Mesodermal cell (in vitro differentiated cells): ENCODE data around the gene LARP1.
A peak's percentile ranks its signal among the peaks of the same experiment; 100 is the strongest.

Source experiments
- H3K27ac ChIP-seq: 2 replicates; pipeline ENCODE4 v1.7.0; 2013; ENCODE audit warnings: mild to moderate bottlenecking, low read depth, low read length, moderate library complexity; ENCODE audit not compliant: severe bottlenecking
- H3K36me3 ChIP-seq: 2 replicates; pipeline ENCODE4 v1.7.1; 2013; ENCODE audit warnings: mild to moderate bottlenecking, low read length, moderate library complexity; ENCODE audit not compliant: control insufficient read depth, insufficient read depth
- H3K4me1 ChIP-seq: one replicate; pipeline ENCODE4 v1.7.1; 2013; ENCODE audit warnings: mild to moderate bottlenecking, low read length; ENCODE audit not compliant: insufficient read depth, control insufficient read depth, poor library complexity, severe bottlenecking
- H3K4me3 ChIP-seq: 2 replicates; pipeline ENCODE4 v1.7.0; 2013; ENCODE audit warnings: low read length, control low read depth, mild to moderate bottlenecking; ENCODE audit not compliant: insufficient read depth, poor library complexity, severe bottlenecking; ENCODE audit errors: extremely low read depth
- H3K9me3 ChIP-seq: 2 replicates; pipeline ENCODE4 v1.7.1; 2013; ENCODE audit warnings: mild to moderate bottlenecking, low read length, moderate library complexity; ENCODE audit not compliant: control insufficient read depth
- WGBS, 2 experiments: methylation state at CpG; one replicate each; pipeline ENCODE4 v1.1.5; 2013; ENCODE audit warnings: missing lambda C conversion rate in 2 of 2; ENCODE audit not compliant: insufficient coverage in 2 of 2; 5-methylcytosine and 5-hydroxymethylcytosine counted together

The LARP1 gene

GRCh38 chr5:154793599-154794524 is 38.7 kb downstream of the LARP1 start:
- H3K36me3 ChIP-seq: peaks cover 68% of the 10 kb centered on the region
- no peaks in the 10 kb centered on the region for H3K9me3 ChIP-seq
- H3K27ac ChIP-seq: peak overlapping the region; percentile 97
- peaks cover 29% of the 10 kb centered on the region for H3K4me1 ChIP-seq
- WGBS, 2 experiments: 94 to 97% methylated on average over 20 to 23 of the region's 32 CpGs
- no peak overlapping the region for H3K4me3 ChIP-seq

GRCh38 chr5:154794525-154795234 is 39.5 kb downstream of the LARP1 start:
- 77 to 83% methylated on average over 5 to 6 of the region's 7 CpGs for WGBS, 2 experiments
- H3K4me3 ChIP-seq: no peak overlapping the region
- peak overlapping the region; percentile 97 for H3K27ac ChIP-seq
- peaks cover 76% of the 10 kb centered on the region for H3K36me3 ChIP-seq
- H3K9me3 ChIP-seq: no peaks in the 10 kb centered on the region
- peaks cover 29% of the 10 kb centered on the region for H3K4me1 ChIP-seq

- Histone ChIP-seq H3K9me3 (no peaks in the 10 kb centered on the region), H3K36me3 (peaks cover 77% of the 10 kb centered on the region), H3K4me1 (peaks cover 29% of the 10 kb centered on the region), H3K27ac (peak overlapping the region; percentile 97), H3K4me3 (no peak overlapping the region)
- WGBS, 2 experiments: 100% methylated on average over 2 of the region's 3 CpGs; no CpG with 5 or more reads in 1 of the 2 experiments
Measured at GRCh38 chr5:154795235-154795596, 40.0 kb downstream of the LARP1 start.

GRCh38 chr5:154797762-154798161 is 42.6 kb downstream of the LARP1 start:
- Histone ChIP-seq H3K4me1 (peaks cover 29% of the 10 kb centered on the region), H3K27ac (no peak overlapping the region), H3K4me3 (no peak overlapping the region), H3K36me3 (peaks cover 78% of the 10 kb centered on the region), H3K9me3 (no peaks in the 10 kb centered on the region)
- WGBS, 2 experiments: 93 to 100% methylated on average over 1 of the region's 4 CpGs

GRCh38 chr5:154800582-154800981 is 45.4 kb downstream of the LARP1 start:
- Histone ChIP-seq H3K27ac (no peak overlapping the region), H3K36me3 (peaks cover 90% of the 10 kb centered on the region), H3K4me1 (peaks cover 4% of the 10 kb centered on the region), H3K9me3 (no peaks in the 10 kb centered on the region), H3K4me3 (no peak overlapping the region)

GRCh38 chr5:154801083-154801482 is 45.9 kb downstream of the LARP1 start:
- 97% methylated on average over 3 of the region's 3 CpGs; no CpG with 5 or more reads in 1 of the 2 experiments for WGBS, 2 experiments
- Histone ChIP-seq H3K4me1 (peaks cover 4% of the 10 kb centered on the region), H3K4me3 (no peak overlapping the region), H3K9me3 (no peaks in the 10 kb centered on the region), H3K27ac (no peak overlapping the region), H3K36me3 (peaks cover 95% of the 10 kb centered on the region)

GRCh38 chr5:154802050-154802449 is 46.9 kb downstream of the LARP1 start:
- Histone ChIP-seq H3K4me1 (peaks cover 4% of the 10 kb centered on the region), H3K4me3 (no peak overlapping the region), H3K27ac (no peak overlapping the region), H3K36me3 (peaks cover 95% of the 10 kb centered on the region), H3K9me3 (no peaks in the 10 kb centered on the region)
- 88 to 97% methylated on average over 2 to 9 of the region's 9 CpGs for WGBS, 2 experiments

- Histone ChIP-seq H3K4me1 (no peaks in the 10 kb centered on the region), H3K27ac (no peak overlapping the region), H3K9me3 (no peaks in the 10 kb centered on the region), H3K4me3 (no peak overlapping the region), H3K36me3 (peaks cover 85% of the 10 kb centered on the region)
- WGBS, 2 experiments: 92 to 96% methylated on average over 2 to 4 of the region's 4 CpGs
Measured at GRCh38 chr5:154806176-154806575, 51.0 kb downstream of the LARP1 start.

GRCh38 chr5:154811239-154811638 is 56.1 kb downstream of the LARP1 start:
- H3K36me3 ChIP-seq: peaks cover 83% of the 10 kb centered on the region
- H3K27ac ChIP-seq: no peak overlapping the region
- WGBS, 2 experiments: 95 to 96% methylated on average over 7 of the region's 7 CpGs
- no peaks in the 10 kb centered on the region for H3K9me3 ChIP-seq
- H3K4me3 ChIP-seq: no peak overlapping the region
- no peaks in the 10 kb centered on the region for H3K4me1 ChIP-seq

- Histone ChIP-seq H3K4me3 (no peak overlapping the region), H3K9me3 (no peaks in the 10 kb centered on the region), H3K36me3 (peaks cover 83% of the 10 kb centered on the region), H3K27ac (no peak overlapping the region), H3K4me1 (peaks cover 3% of the 10 kb centered on the region)
- 76% methylated on average over 3 of the region's 3 CpGs; no CpG with 5 or more reads in 1 of the 2 experiments for WGBS, 2 experiments
Measured at GRCh38 chr5:154811653-154812465, 56.7 kb downstream of the LARP1 start.
